Measurements from ENCODE around the gene USP47. TPM values are rescaled to one million over a fixed set of nuclear protein-coding genes. Genes with fewer than 3 reads are reported as not detected.

USP47 gene
- total and polyA plus RNA-seq, 2 of the 8 experiments (the other 6 are each of a cell fraction or from before 2014, with no cell fraction given): 4.2 to 21.3 TPM

- no peak for TF ChIP-seq MAFK (IDR thresholded peaks at IDR 0.05; ENCODE audit: low read depth, low read length)
These were observed 155.2 kb downstream of the USP47 start (continued) for GRCh38 chr11:11997049-11997322.
